GM12878 (cell line): ENCODE measurements around the gene RGS4. TPM values are rescaled to one million over a fixed set of nuclear protein-coding genes. Genes with fewer than 3 reads are reported as not detected.

ENCODE experiments used
- ATAC-seq: fragments of 200-7000 bp; cut with Tn5 transposase; 3 replicates; pipeline ENCODE4 v1.9.1; 2020; ENCODE audit warnings: mild to moderate bottlenecking, moderate library complexity
- BruUV-seq: library from RNA; stranded (reverse); fragments of 400-500 nt; replicated peaks from 2 replicates; lab custom pipeline; 2021; lab: Mats Ljungman, UMichigan
- CTCF ChIA-PET: fragments of 300-600 bp; sonication (Branson Sonifier 250); formaldehyde crosslinking; extraction: SDS; loops from one replicate; lab custom pipeline; 2021; ENCODE audit warnings: inconsistent platforms; lab: Yijun Ruan, JAX
- POLR2A ChIA-PET: fragments of 350-600 bp; formaldehyde crosslinking; extraction: SDS; loops from one replicate; lab custom pipeline; 2021; ENCODE audit warnings: inconsistent platforms; lab: Charles Lee
- RAD21 ChIA-PET: fragments of 300-600 bp; sonication (Branson Sonifier 250); formaldehyde crosslinking; loops from one replicate; lab custom pipeline; 2023; ENCODE audit warnings: antibody characterized with exemption; ENCODE audit not compliant: unreplicated experiment; lab: Charles Lee
- SMC1A ChIA-PET: fragments of 300-600 bp; sonication (Branson Sonifier 250); formaldehyde crosslinking; loops from one replicate; lab custom pipeline; 2023; ENCODE audit not compliant: unreplicated experiment, uncharacterized antibody; lab: Charles Lee
- DNase-seq: peaks from one replicate; pipeline ENCODE4 v3.0.0-alpha.2; 2011; ENCODE audit warnings: low read depth, low spot score
- FAIRE-seq: peaks from 3 replicates; lab custom pipeline; 2011; peaks lifted over from hg19 to GRCh38; lab: Jason Lieb, UNC
- H2AFZ ChIP-seq: 2 replicates; pipeline ENCODE4 v1.6.0; 2011; ENCODE audit warnings: low read depth, low read length, control low read depth; ENCODE audit not compliant: control insufficient read depth
- H3K27ac ChIP-seq: 2 replicates; pipeline ENCODE4 v1.5.1; 2011; ENCODE audit warnings: control low read depth; ENCODE audit not compliant: control insufficient read depth, insufficient read depth
- H3K27me3 ChIP-seq, 2 experiments: replicated peaks in 1 of 2; 2 replicates each; pipeline versions ENCODE4 v1.6.0 to v1.6.1; 2011; ENCODE audit warnings: low read length in 1 of 2; ENCODE audit not compliant: control insufficient read depth in 2 of 2, insufficient read depth in 2 of 2
- H3K36me3 ChIP-seq, 2 experiments: 2 replicates each; pipeline ENCODE4 v1.5.1; 2011; ENCODE audit warnings: low read length in 1 of 2; ENCODE audit not compliant: control insufficient read depth in 2 of 2, insufficient read depth in 2 of 2
- H3K4me1 ChIP-seq: 2 replicates; pipeline ENCODE4 v1.6.1; 2011; ENCODE audit warnings: mild to moderate bottlenecking, low read length, moderate library complexity, mixed read lengths; ENCODE audit not compliant: control insufficient read depth, insufficient read depth
- H3K4me2 ChIP-seq: 2 replicates; pipeline ENCODE4 v1.6.0; 2011; ENCODE audit warnings: control low read depth; ENCODE audit not compliant: control insufficient read depth, insufficient read depth
- H3K4me3 ChIP-seq: fragments of 200-600 bp; sonication (generic); 2 replicates; pipeline ENCODE4 v1.5.1; 2016
- H3K79me2 ChIP-seq: 2 replicates; pipeline ENCODE4 v1.6.0; 2011; ENCODE audit warnings: low read length; ENCODE audit not compliant: control insufficient read depth, insufficient read depth
- H3K9ac ChIP-seq: 2 replicates; pipeline ENCODE4 v1.8.0; 2011; ENCODE audit warnings: low read length, control low read depth, mixed read lengths; ENCODE audit not compliant: control insufficient read depth, insufficient read depth
- H3K9me3 ChIP-seq: replicated peaks from 3 replicates; pipeline ENCODE4 v1.5.1; 2011; ENCODE audit warnings: mild to moderate bottlenecking, low read length; ENCODE audit not compliant: control insufficient read depth, insufficient read depth
- H4K20me1 ChIP-seq: 2 replicates; pipeline ENCODE4 v1.6.0; 2011; ENCODE audit not compliant: control insufficient read depth, insufficient read depth
- ASH2L ChIP-seq: fragments of 300-600, 200-600 bp; sonication (generic); IDR thresholded peaks from 2 replicates; pipeline ENCODE4 v1.6.1; 2017; ENCODE audit warnings: low read depth, mild to moderate bottlenecking, borderline replicate concordance
- ATF7 ChIP-seq: fragments of 450-650 bp; IDR thresholded peaks from 2 replicates; pipeline ENCODE4 v1.6.1; 2016; ENCODE audit warnings: low read depth, mild to moderate bottlenecking
- CEBPZ ChIP-seq: fragments of 150-350 bp; IDR thresholded peaks from 2 replicates; pipeline ENCODE4 v1.6.1; 2016; ENCODE audit warnings: low read depth, low read length
- CHD2 ChIP-seq: IDR thresholded peaks from 2 replicates; pipeline ENCODE4 v1.6.1; 2011; ENCODE audit warnings: low read depth, low read length, improper control_type of control experiment, borderline replicate concordance
- E2F8 ChIP-seq: fragments of 450-650 bp; IDR thresholded peaks from 2 replicates; pipeline ENCODE4 v1.6.1; 2018; ENCODE audit warnings: mild to moderate bottlenecking, low read depth, moderate library complexity; ENCODE audit not compliant: partially characterized antibody
- EGR1 ChIP-seq, 2 experiments: IDR thresholded peaks; 1 replicate in 1 of 2; 2 replicates in 1 of 2; pipeline ENCODE4 v1.6.1; 2011 to 2012; ENCODE audit warnings: low read depth in 2 of 2, low read length in 2 of 2, borderline replicate concordance in 1 of 2, mild to moderate bottlenecking in 1 of 2, moderate library complexity in 1 of 2
- EP300 ChIP-seq, 2 experiments: fragments of 150-350 bp in 1 of 2; IDR thresholded peaks; 2 replicates each; pipeline ENCODE4 v1.6.1; 2011 to 2012; ENCODE audit warnings: low read depth in 2 of 2, low read length in 2 of 2, borderline replicate concordance in 1 of 2, improper control_type of control experiment in 1 of 2, inconsistent platforms in 1 of 2; ENCODE audit not compliant: control insufficient read depth in 1 of 2
- HDAC2 ChIP-seq: fragments of 200-600 bp; sonication (generic); IDR thresholded peaks from 2 replicates; pipeline ENCODE4 v1.6.1; 2017
- JUND ChIP-seq: IDR thresholded peaks from 2 replicates; pipeline ENCODE4 v1.6.1; 2012; ENCODE audit warnings: low read depth, mild to moderate bottlenecking, low read length, improper control_type of control experiment, moderate library complexity
- MTA3 ChIP-seq: IDR thresholded peaks from 2 replicates; pipeline ENCODE4 v1.6.1; 2012; ENCODE audit warnings: low read length, inconsistent platforms, borderline replicate concordance
- NFYB ChIP-seq: IDR thresholded peaks from 2 replicates; pipeline ENCODE4 v1.6.1; 2011; ENCODE audit warnings: low read depth, mild to moderate bottlenecking, low read length, improper control_type of control experiment, moderate library complexity; ENCODE audit not compliant: insufficient read depth
- NRF1 ChIP-seq: conservative IDR thresholded peaks from 2 replicates; pipeline ENCODE4 v1.6.1; 2011; ENCODE audit warnings: mild to moderate bottlenecking, low read depth, low read length, improper control_type of control experiment
- SREBF1 ChIP-seq: IDR thresholded peaks from 2 replicates; pipeline ENCODE4 v1.6.1; 2012; ENCODE audit warnings: mild to moderate bottlenecking, low read length
- SUZ12 ChIP-seq: fragments of 200-600 bp; sonication (generic); IDR thresholded peaks from one replicate; pipeline ENCODE4 v1.6.1; 2018; ENCODE audit warnings: antibody characterized with exemption, mild to moderate bottlenecking; ENCODE audit not compliant: unreplicated experiment
- TCF7 ChIP-seq: IDR thresholded peaks from 2 replicates; pipeline ENCODE4 v1.6.1; 2014; ENCODE audit warnings: antibody characterized with exemption, borderline replicate concordance
- ZBED1 ChIP-seq: IDR thresholded peaks from 2 replicates; pipeline ENCODE4 v1.6.1; 2016; ENCODE audit warnings: borderline replicate concordance
- WGBS: methylation state at CpG from one replicate; pipeline ENCODE4 v1.1.6; 2016; ENCODE audit warnings: low lambda C conversion rate; ENCODE audit not compliant: insufficient replicate concordance, insufficient coverage; ENCODE audit errors: missing lambda C conversion rate; 5-methylcytosine and 5-hydroxymethylcytosine counted together
- in situ Hi-C: fragments of 300-500 bp; cut with MboI; formaldehyde crosslinking; loops from 9 replicates; pipeline ENCODE4 v1.14.3; 2018; ENCODE audit warnings: mixed read lengths
- intact Hi-C: fragments of 100-400 bp; cut with micrococcal nuclease; formaldehyde crosslinking; loops from one replicate; pipeline ENCODE4 v1.14.2; 2022; ENCODE audit not compliant: unreplicated experiment
- polyA plus RNA-seq, 11 experiments: library from polyadenylated mRNA; depleted of rRNA in 4 of 11; unstranded in 6 of 11; stranded (reverse) in 5 of 11; fragments of >200 nt; fragmentation: Nextera tagmentation in 4 of 11; fragmentation: Illumina TruSeq in 1 of 11; extraction: Ambion mirVana in 4 of 11; extraction: Trizol in 1 of 11; gene quantifications; 1 replicate in 1 of 11; 2 replicates in 10 of 11; pipeline versions ENCODE4 v1.2.1 to v1.2.3, GENCODE V29; 2011 to 2016; ENCODE audit warnings: inconsistent platforms in 2 of 11, missing spikeins in 2 of 11, low read depth in 1 of 11
- total RNA-seq, 4 experiments: library from RNA; depleted of rRNA in 3 of 4; stranded (reverse); fragments of >200 nt in 3 of 4; fragmentation: Illumina TruSeq in 1 of 4; extraction: Trizol in 1 of 4; gene quantifications; 2 replicates each; pipeline versions ENCODE4 v1.2.1 to v1.2.3, GENCODE V29; 2013 to 2021

RGS4 gene
- total and polyA plus RNA-seq, 10 of the 15 experiments (the other 5 are each of a cell fraction or from before 2014, with no cell fraction given), result 0.05 to 0.14 TPM; not detected in 8

GRCh38 chr1:163060343-163061007, 8.7 kb upstream of the RGS4 start:
- Histone ChIP-seq H3K79me2 (no peaks in the 10 kb centered on the region), H3K4me1 (no peaks in the 10 kb centered on the region), H3K4me3 (no peak overlapping the region), H3K9ac (no peak overlapping the region), H3K36me3 (no peaks in the 10 kb centered on the region), H2AFZ (no peak overlapping the region), H4K20me1 (no peaks in the 10 kb centered on the region), H3K4me2 (no peak overlapping the region), H3K9me3 (no peaks in the 10 kb centered on the region), H3K27ac (no peak overlapping the region), H3K27me3 (0 out of 4 replicates have a peak, but pooled peaks cover 0 to 2% of the 10 kb centered on the region in 2 experiments)
- no peak for FAIRE-seq
- no peak for DNase-seq
- BruUV-seq, result no TSS peak
- ATAC-seq, result no peak
- in situ Hi-C loops, result no loop called here
- 0% methylated on average over 1 of the region's 1 CpG for WGBS
- RAD21 ChIA-PET, result interaction anchor here (0.6 kb wide), 1 partner anchor 1906 kb away, joined by 3 read pairs; no protein-coding TSS in a partner anchor
- SMC1A ChIA-PET, result interaction anchor here (0.8 kb wide), 1 partner anchor 9 kb away, joined by 3 read pairs; no protein-coding TSS in a partner anchor
- POLR2A ChIA-PET, result no interaction called here
- intact Hi-C loops, result no loop called here
- CTCF ChIA-PET, result interaction anchor here (1.2 to 2.9 kb wide), 4 partner anchors 10 to 256 kb away, joined by 3 to 11 read pairs (median 8); no protein-coding TSS in a partner anchor
- no peak for TF ChIP-seq TCF7
- TF ChIP-seq CHD2, result no peak
- TF ChIP-seq NFYB, result no peak
- TF ChIP-seq SREBF1, result no peak
- no peak for TF ChIP-seq JUND
- no peak for TF ChIP-seq E2F8
- TF ChIP-seq HDAC2, result no peak
- TF ChIP-seq CEBPZ, result no peak
- TF ChIP-seq EGR1 (IDR thresholded peaks at IDR 0.05; ENCODE audit: borderline replicate concordance in 1 of 2, low read depth in 2 of 2, low read length in 2 of 2), result no peak
- no peak for TF ChIP-seq NRF1
- TF ChIP-seq MTA3, result no peak
- TF ChIP-seq ATF7, result no peak
- no peak for TF ChIP-seq ZBED1
- no peak for TF ChIP-seq SUZ12
- no peak for TF ChIP-seq EP300 (IDR thresholded peaks at IDR 0.05; ENCODE audit: borderline replicate concordance in 1 of 2, control insufficient read depth in 1 of 2, low read depth in 2 of 2, low read length in 2 of 2)
- no peak for TF ChIP-seq ASH2L
